Upper lobe of left lung (tissue), 4 donors: ENCODE data around the gene DTX3.

ENCODE experiments used
- CTCF ChIP-seq, 6 experiments: fragments of 450-650 bp in 4 of 6; fragments of 200-600 bp in 2 of 6; sonication (generic) in 2 of 6; IDR thresholded peaks; one replicate each; pipeline ENCODE4 v1.5.1; 2016 to 2019; ENCODE audit warnings: antibody characterized with exemption in 6 of 6
- EP300 ChIP-seq, 4 donors: sonication (generic); formaldehyde crosslinking; IDR thresholded peaks; one replicate each; pipeline ENCODE4 v1.5.1; 2017; ENCODE audit warnings: antibody characterized with exemption in 4 of 4, control low read depth in 2 of 4
- POLR2AphosphoS5 ChIP-seq, 2 donors: sonication (generic); formaldehyde crosslinking; IDR thresholded peaks; one replicate each; pipeline ENCODE4 v1.5.1; 2017; ENCODE audit warnings: antibody characterized with exemption in 2 of 2

- TF ChIP-seq CTCF (IDR thresholded peaks at IDR 0.05) (no peak), EP300 (IDR thresholded peaks at IDR 0.05) (no peak), POLR2AphosphoS5 (IDR thresholded peaks at IDR 0.05) (no peak)
Observed at GRCh38 chr12:57624441-57625220, 20.0 kb downstream of the DTX3 start.
